GM12878 (cell line): ENCODE measurements around the gene CADM2. TPM values are rescaled to one million over a fixed set of nuclear protein-coding genes. Genes with fewer than 3 reads are reported as not detected.

ENCODE experiments used
- ATAC-seq: fragments of 200-7000 bp; cut with Tn5 transposase; 3 replicates; pipeline ENCODE4 v1.9.1; 2020; ENCODE audit warnings: mild to moderate bottlenecking, moderate library complexity
- BruUV-seq: library from RNA; stranded (reverse); fragments of 400-500 nt; replicated peaks from 2 replicates; lab custom pipeline; 2021; lab: Mats Ljungman, UMichigan
- CTCF ChIA-PET: fragments of 300-600 bp; sonication (Branson Sonifier 250); formaldehyde crosslinking; extraction: SDS; loops from one replicate; lab custom pipeline; 2021; ENCODE audit warnings: inconsistent platforms; lab: Yijun Ruan, JAX
- POLR2A ChIA-PET: fragments of 350-600 bp; formaldehyde crosslinking; extraction: SDS; loops from one replicate; lab custom pipeline; 2021; ENCODE audit warnings: inconsistent platforms; lab: Charles Lee
- RAD21 ChIA-PET: fragments of 300-600 bp; sonication (Branson Sonifier 250); formaldehyde crosslinking; loops from one replicate; lab custom pipeline; 2023; ENCODE audit warnings: antibody characterized with exemption; ENCODE audit not compliant: unreplicated experiment; lab: Charles Lee
- SMC1A ChIA-PET: fragments of 300-600 bp; sonication (Branson Sonifier 250); formaldehyde crosslinking; loops from one replicate; lab custom pipeline; 2023; ENCODE audit not compliant: unreplicated experiment, uncharacterized antibody; lab: Charles Lee
- DNase-seq: peaks from one replicate; pipeline ENCODE4 v3.0.0-alpha.2; 2011; ENCODE audit warnings: low read depth, low spot score
- FAIRE-seq: peaks from 3 replicates; lab custom pipeline; 2011; peaks lifted over from hg19 to GRCh38; lab: Jason Lieb, UNC
- H2AFZ ChIP-seq: 2 replicates; pipeline ENCODE4 v1.6.0; 2011; ENCODE audit warnings: low read depth, low read length, control low read depth; ENCODE audit not compliant: control insufficient read depth
- H3K27ac ChIP-seq: 2 replicates; pipeline ENCODE4 v1.5.1; 2011; ENCODE audit warnings: control low read depth; ENCODE audit not compliant: control insufficient read depth, insufficient read depth
- H3K27me3 ChIP-seq, 2 experiments: replicated peaks in 1 of 2; 2 replicates each; pipeline versions ENCODE4 v1.6.0 to v1.6.1; 2011; ENCODE audit warnings: low read length in 1 of 2; ENCODE audit not compliant: control insufficient read depth in 2 of 2, insufficient read depth in 2 of 2
- H3K36me3 ChIP-seq, 2 experiments: 2 replicates each; pipeline ENCODE4 v1.5.1; 2011; ENCODE audit warnings: low read length in 1 of 2; ENCODE audit not compliant: control insufficient read depth in 2 of 2, insufficient read depth in 2 of 2
- H3K4me1 ChIP-seq: 2 replicates; pipeline ENCODE4 v1.6.1; 2011; ENCODE audit warnings: mild to moderate bottlenecking, low read length, moderate library complexity, mixed read lengths; ENCODE audit not compliant: control insufficient read depth, insufficient read depth
- H3K4me2 ChIP-seq: 2 replicates; pipeline ENCODE4 v1.6.0; 2011; ENCODE audit warnings: control low read depth; ENCODE audit not compliant: control insufficient read depth, insufficient read depth
- H3K4me3 ChIP-seq: fragments of 200-600 bp; sonication (generic); 2 replicates; pipeline ENCODE4 v1.5.1; 2016
- H3K79me2 ChIP-seq: 2 replicates; pipeline ENCODE4 v1.6.0; 2011; ENCODE audit warnings: low read length; ENCODE audit not compliant: control insufficient read depth, insufficient read depth
- H3K9ac ChIP-seq: 2 replicates; pipeline ENCODE4 v1.8.0; 2011; ENCODE audit warnings: low read length, control low read depth, mixed read lengths; ENCODE audit not compliant: control insufficient read depth, insufficient read depth
- H3K9me3 ChIP-seq: replicated peaks from 3 replicates; pipeline ENCODE4 v1.5.1; 2011; ENCODE audit warnings: mild to moderate bottlenecking, low read length; ENCODE audit not compliant: control insufficient read depth, insufficient read depth
- H4K20me1 ChIP-seq: 2 replicates; pipeline ENCODE4 v1.6.0; 2011; ENCODE audit not compliant: control insufficient read depth, insufficient read depth
- ATF3 ChIP-seq: IDR thresholded peaks from 2 replicates; pipeline ENCODE4 v1.6.1; 2011; ENCODE audit warnings: low read depth, mild to moderate bottlenecking, low read length, moderate library complexity, borderline replicate concordance; ENCODE audit errors: extremely low read depth
- IRF3 ChIP-seq: fragments of 450-650 bp; IDR thresholded peaks from 2 replicates; pipeline ENCODE4 v1.6.1; 2014; ENCODE audit warnings: mild to moderate bottlenecking
- NFYB ChIP-seq: IDR thresholded peaks from 2 replicates; pipeline ENCODE4 v1.6.1; 2011; ENCODE audit warnings: low read depth, mild to moderate bottlenecking, low read length, improper control_type of control experiment, moderate library complexity; ENCODE audit not compliant: insufficient read depth
- STAT1 ChIP-seq: fragments of 450-650 bp; conservative IDR thresholded peaks from 2 replicates; pipeline ENCODE4 v1.6.1; 2014; ENCODE audit warnings: antibody characterized with exemption, mild to moderate bottlenecking
- ZBTB40 ChIP-seq: fragments of 450-650 bp; IDR thresholded peaks from 2 replicates; pipeline ENCODE4 v1.6.1; 2016; ENCODE audit warnings: mild to moderate bottlenecking, moderate library complexity, borderline replicate concordance
- ZNF217 ChIP-seq: fragments of 450-650 bp; IDR thresholded peaks from 2 replicates; pipeline ENCODE4 v1.6.1; 2017; ENCODE audit warnings: antibody characterized with exemption, mild to moderate bottlenecking
- ZNF24 ChIP-seq: fragments of 450-650 bp; IDR thresholded peaks from 2 replicates; pipeline ENCODE4 v1.6.1; 2017; ENCODE audit warnings: antibody characterized with exemption, mild to moderate bottlenecking
- WGBS: methylation state at CpG from one replicate; pipeline ENCODE4 v1.1.6; 2016; ENCODE audit warnings: low lambda C conversion rate; ENCODE audit not compliant: insufficient replicate concordance, insufficient coverage; ENCODE audit errors: missing lambda C conversion rate; 5-methylcytosine and 5-hydroxymethylcytosine counted together
- in situ Hi-C: fragments of 300-500 bp; cut with MboI; formaldehyde crosslinking; loops from 9 replicates; pipeline ENCODE4 v1.14.3; 2018; ENCODE audit warnings: mixed read lengths
- intact Hi-C: fragments of 100-400 bp; cut with micrococcal nuclease; formaldehyde crosslinking; loops from one replicate; pipeline ENCODE4 v1.14.2; 2022; ENCODE audit not compliant: unreplicated experiment
- polyA plus RNA-seq, 11 experiments: library from polyadenylated mRNA; depleted of rRNA in 4 of 11; unstranded in 6 of 11; stranded (reverse) in 5 of 11; fragments of >200 nt; fragmentation: Nextera tagmentation in 4 of 11; fragmentation: Illumina TruSeq in 1 of 11; extraction: Ambion mirVana in 4 of 11; extraction: Trizol in 1 of 11; gene quantifications; 1 replicate in 1 of 11; 2 replicates in 10 of 11; pipeline versions ENCODE4 v1.2.1 to v1.2.3, GENCODE V29; 2011 to 2016; ENCODE audit warnings: inconsistent platforms in 2 of 11, missing spikeins in 2 of 11, low read depth in 1 of 11
- total RNA-seq, 4 experiments: library from RNA; depleted of rRNA in 3 of 4; stranded (reverse); fragments of >200 nt in 3 of 4; fragmentation: Illumina TruSeq in 1 of 4; extraction: Trizol in 1 of 4; gene quantifications; 2 replicates each; pipeline versions ENCODE4 v1.2.1 to v1.2.3, GENCODE V29; 2013 to 2021

The CADM2 gene
- total and polyA plus RNA-seq, 10 of the 15 experiments (the other 5 are each of a cell fraction or from before 2014, with no cell fraction given), result 0.13 TPM; not detected in 9

GRCh38 chr3:86051058-86051457 lies 1092.3 kb downstream of the CADM2 start:
- no peaks in the 10 kb centered on the region for H3K36me3 ChIP-seq
- no peaks in the 10 kb centered on the region for H4K20me1 ChIP-seq
- no peak overlapping the region for H2AFZ ChIP-seq
- H3K4me3 ChIP-seq, result no peak overlapping the region
- ChIA-PET CTCF (no interaction called here), SMC1A (no interaction called here)
- intact Hi-C loops, result no loop called here
- no peak for ATAC-seq
- H3K4me1 ChIP-seq, result no peaks in the 10 kb centered on the region
- no peak overlapping the region for H3K9ac ChIP-seq
- 0% methylated on average over 1 of the region's 1 CpG for WGBS
- no peak for TF ChIP-seq ZNF217
- no peak for TF ChIP-seq STAT1
- no peak for TF ChIP-seq ZNF24
- TF ChIP-seq, all 136 proteins: peak for 0
- ChIA-PET POLR2A (no interaction called here), RAD21 (no interaction called here)
- FAIRE-seq, result no peak
- Histone ChIP-seq H3K79me2 (no peaks in the 10 kb centered on the region), H3K9me3 (no peaks in the 10 kb centered on the region), H3K27me3 (no peaks in the 10 kb centered on the region), H3K4me2 (no peak overlapping the region), H3K27ac (no peak overlapping the region)
- in situ Hi-C loops, result no loop called here
- no TSS peak for BruUV-seq
- DNase-seq, result no peak

GRCh38 chr3:86056032-86056431 lies 1097.2 kb downstream of the CADM2 start:
- no peak overlapping the region for H2AFZ ChIP-seq
- FAIRE-seq (no peak), ATAC-seq (no peak), DNase-seq (no peak)
- POLR2A ChIA-PET, result no interaction called here
- H3K27ac ChIP-seq, result no peak overlapping the region
- WGBS, result 36% methylated on average over 4 of the region's 4 CpGs
- RAD21 ChIA-PET, result interaction anchor here (0.7 kb wide), 1 partner anchor 63 kb away, joined by 3 read pairs; no protein-coding TSS in a partner anchor
- no peaks in the 10 kb centered on the region for H3K27me3 ChIP-seq
- H3K9me3 ChIP-seq, result no peaks in the 10 kb centered on the region
- in situ Hi-C loops, result no loop called here
- no peaks in the 10 kb centered on the region for H3K4me1 ChIP-seq
- CTCF ChIA-PET, result no interaction called here
- no peak overlapping the region for H3K4me3 ChIP-seq
- H3K4me2 ChIP-seq, result no peak overlapping the region
- no peak overlapping the region for H3K9ac ChIP-seq
- no peaks in the 10 kb centered on the region for H4K20me1 ChIP-seq
- SMC1A ChIA-PET, result no interaction called here
- no peaks in the 10 kb centered on the region for H3K79me2 ChIP-seq
- no TSS peak for BruUV-seq
- no peaks in the 10 kb centered on the region for H3K36me3 ChIP-seq
- TF ChIP-seq ZBTB40 (no peak), NFYB (no peak), ATF3 (no peak), IRF3 (no peak)
- intact Hi-C loops, result no loop called here
